ENCODE measurements around the gene NUP93. TPM values are rescaled to one million over a fixed set of nuclear protein-coding genes. Genes with fewer than 3 reads are reported as not detected.
"Not testable (repeated sequence)": the region's sequence is repeated elsewhere in the genome, so short reads cannot be mapped to it uniquely, and the experiment has no call there.

The NUP93 gene
- total and polyA plus RNA-seq, 9 of the 15 experiments (the other 6 are each of a cell fraction or from before 2014, with no cell fraction given) = 92.0 to 162 (median 121) TPM

- not testable (repeated sequence) for FAIRE-seq, ATAC-seq
Measured at GRCh38 chr16:56717532-56717931, 12.4 kb upstream of the NUP93 start.

GRCh38 chr16:56722200-56722842, 7.6 kb upstream of the NUP93 start:
- ATAC-seq = no peak

More at GRCh38 chr16:56717532-56717931, 12.4 kb upstream of the NUP93 start:
- H3K9me1 ChIP-seq (ENCODE audit: control insufficient read depth, insufficient read depth, low read length); intact Hi-C loops (cut with micrococcal nuclease); H3K4me2 ChIP-seq (ENCODE audit: insufficient read depth, low read length); H3K9me3 ChIP-seq (replicated peaks; ENCODE audit: control insufficient read depth, insufficient read depth, low read depth, low read length); CTCF ChIA-PET (ENCODE audit: low intra/inter-chr PET ratio); H3K4me3 ChIP-seq; H3K9ac ChIP-seq (ENCODE audit: insufficient read depth in 1 of 2, low read depth in 2 of 2, low read length in 2 of 2); H3K36me3 ChIP-seq (ENCODE audit: control insufficient read depth, insufficient read depth, low read length); H3K79me2 ChIP-seq (ENCODE audit: control insufficient read depth, insufficient read depth, low read length); H3K4me1 ChIP-seq (replicated peaks in 1 of 2; ENCODE audit: control insufficient read depth in 2 of 2, insufficient read depth in 2 of 2, low read length in 2 of 2); DNase-seq (ENCODE audit: extremely low read depth in 1 of 4, low spot score in 3 of 4); H3K27ac ChIP-seq (ENCODE audit: extremely low read depth, low read depth, low read length); in situ Hi-C loops (cut with MboI); H2AFZ ChIP-seq (ENCODE audit: low read depth, low read length); H3K27me3 ChIP-seq (ENCODE audit: control insufficient read depth in 2 of 2, insufficient read depth in 2 of 2, low read length in 2 of 2); H4K20me1 ChIP-seq (replicated peaks; ENCODE audit: control insufficient read depth, insufficient read depth, low read length); BruUV-seq (replicated peaks): not testable (repeated sequence)
- POLR2A ChIA-PET = interaction anchor here (0.6 to 1.4 kb wide), 3 partner anchors 11 to 112 kb away, joined by 3 to 5 read pairs (median 3); partner anchors contain the start of gene NUP93
- WGBS (ENCODE audit: insufficient coverage, low coverage, missing lambda C conversion rate) = 23% methylated on average over 2 of the region's 2 CpGs
- TF ChIP-seq KDM1A (IDR thresholded peaks at IDR 0.05) = peak in 1 of 2 experiments; percentile 51; a peak in 2 of 4 replicates

More at GRCh38 chr16:56722200-56722842, 7.6 kb upstream of the NUP93 start:
- no peak overlapping the region for H3K9ac ChIP-seq (ENCODE audit: insufficient read depth in 1 of 2, low read depth in 2 of 2, low read length in 2 of 2)
- BruUV-seq (replicated peaks) = no TSS peak
- no peaks in the 10 kb centered on the region for H3K36me3 ChIP-seq (ENCODE audit: control insufficient read depth, insufficient read depth, low read length)
- intact Hi-C loops (cut with micrococcal nuclease) (no loop called here), in situ Hi-C loops (cut with MboI) (no loop called here)
- H3K4me3 ChIP-seq = no peak overlapping the region
- H3K27me3 ChIP-seq (ENCODE audit: control insufficient read depth in 2 of 2, insufficient read depth in 2 of 2, low read length in 2 of 2) = no peaks in the 10 kb centered on the region; a peak in 1 of 5 replicates
- H3K9me1 ChIP-seq (ENCODE audit: control insufficient read depth, insufficient read depth, low read length) = no peaks in the 10 kb centered on the region
- no peaks in the 10 kb centered on the region for H4K20me1 ChIP-seq (replicated peaks; ENCODE audit: control insufficient read depth, insufficient read depth, low read length)
- no peaks in the 10 kb centered on the region for H3K9me3 ChIP-seq (replicated peaks; ENCODE audit: control insufficient read depth, insufficient read depth, low read depth, low read length)
- POLR2A ChIA-PET = no interaction called here
- peak; percentile 35 for FAIRE-seq
- H3K79me2 ChIP-seq (ENCODE audit: control insufficient read depth, insufficient read depth, low read length) = no peaks in the 10 kb centered on the region
- no peak overlapping the region for H3K4me2 ChIP-seq (ENCODE audit: insufficient read depth, low read length)
- no peak overlapping the region for H2AFZ ChIP-seq (ENCODE audit: low read depth, low read length)
- 2% methylated on average over 5 of the region's 5 CpGs for WGBS (ENCODE audit: insufficient coverage, low coverage, missing lambda C conversion rate)
- no peak overlapping the region for H3K27ac ChIP-seq (ENCODE audit: extremely low read depth, low read depth, low read length)
- no peak for TF ChIP-seq KAT8 (IDR thresholded peaks at IDR 0.05; ENCODE audit: low read depth)
- peak; percentile 71; the same call in 1 of the 2 replicates for TF ChIP-seq ZNF134 (CRISPR knock-in tag; conservative IDR thresholded peaks at IDR 0.05)
- CTCF ChIA-PET (ENCODE audit: low intra/inter-chr PET ratio) = no interaction called here
- DNase-seq (ENCODE audit: extremely low read depth in 1 of 4, low spot score in 3 of 4) = no peak
- peaks cover 0 to 4% of the 10 kb centered on the region in 2 experiments; a peak in 1 of 5 replicates for H3K4me1 ChIP-seq (replicated peaks in 1 of 2; ENCODE audit: control insufficient read depth in 2 of 2, insufficient read depth in 2 of 2, low read length in 2 of 2)

Data from K562 (cell line).